ENCODE measurements around the gene EIF4EBP3.

EIF4EBP3 gene

DNA sequence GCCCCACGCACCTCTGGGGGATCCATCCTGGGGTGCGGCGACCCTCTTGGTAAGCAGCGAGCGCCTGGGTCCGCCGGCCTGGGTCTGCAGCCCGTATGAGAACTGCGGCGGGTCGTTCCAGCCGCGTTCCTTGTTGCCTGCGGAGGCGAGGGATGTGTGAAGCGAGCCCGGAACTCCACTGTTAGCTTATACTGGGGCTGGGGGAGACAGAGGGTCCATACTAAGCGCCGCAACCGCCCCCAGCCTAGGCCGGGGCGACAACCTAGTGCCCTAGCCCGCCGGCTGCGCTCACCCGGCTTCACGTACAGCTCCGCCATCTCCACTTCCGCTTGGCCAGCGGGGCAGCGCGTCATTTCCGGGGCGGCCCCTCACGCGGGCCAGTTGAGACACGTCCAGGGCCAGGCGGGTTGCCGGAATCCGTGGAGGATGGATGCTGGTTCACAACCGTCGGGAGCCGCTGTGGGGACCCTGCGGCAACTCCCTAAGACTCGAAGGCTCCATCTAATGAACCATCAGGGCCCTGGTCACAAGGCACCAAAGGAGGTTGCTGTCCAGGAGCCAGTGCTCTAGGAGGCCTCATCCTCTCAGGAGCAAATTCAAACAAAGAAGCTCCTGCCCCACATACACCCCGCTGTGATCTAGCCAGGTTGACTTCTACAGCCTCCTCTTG, 9.8 kb downstream of the EIF4EBP3 start, which contains the start of gene SRA1:
SRA1 (minus strand) TSS at position 338 of the 670 bp plus-strand sequence; CDS start at position 317, 21 bp downstream.
- peak; percentile 76 for DNase-seq

DNA sequence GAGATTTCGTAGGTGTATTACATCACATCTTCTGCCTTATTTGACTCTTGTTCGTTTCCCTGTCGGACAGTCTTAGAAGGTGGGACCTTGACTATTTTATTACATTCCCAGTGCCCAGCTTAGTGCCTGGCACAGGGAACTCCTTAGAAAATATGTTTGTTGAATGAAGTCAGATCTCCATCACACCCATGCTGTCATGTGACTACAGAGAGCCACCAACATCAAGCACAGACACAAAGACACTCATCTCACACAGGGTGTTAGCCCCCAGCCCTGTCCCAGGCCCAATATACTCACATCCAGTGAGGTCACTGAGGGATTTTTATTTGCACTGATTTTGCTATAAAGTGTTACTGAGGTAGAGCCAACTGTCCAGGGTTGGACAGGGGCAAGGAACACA, 10.5 kb downstream of the EIF4EBP3 start:
- DNase-seq = no peak

DNA sequence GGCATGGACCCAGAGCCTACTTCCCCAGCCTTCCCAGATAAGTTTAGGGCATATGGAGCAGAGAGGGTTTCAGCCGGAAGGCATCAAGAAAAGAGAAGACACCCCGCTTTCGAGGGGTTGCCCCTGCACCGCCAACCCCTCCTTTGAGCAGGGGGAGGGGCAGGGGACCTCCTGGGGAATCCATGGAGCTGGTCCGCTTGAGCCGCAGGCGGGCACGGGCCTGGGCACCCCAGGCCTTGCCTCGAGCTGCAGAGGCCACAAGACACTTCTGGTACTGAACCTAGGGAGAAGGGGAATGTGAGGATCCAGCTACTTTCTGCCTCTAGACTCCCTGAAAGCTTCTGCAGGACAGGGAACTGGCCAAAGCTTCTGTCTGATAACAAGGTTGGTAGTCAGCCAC, 11.1 kb downstream of the EIF4EBP3 start:
- no peak for DNase-seq

DNA sequence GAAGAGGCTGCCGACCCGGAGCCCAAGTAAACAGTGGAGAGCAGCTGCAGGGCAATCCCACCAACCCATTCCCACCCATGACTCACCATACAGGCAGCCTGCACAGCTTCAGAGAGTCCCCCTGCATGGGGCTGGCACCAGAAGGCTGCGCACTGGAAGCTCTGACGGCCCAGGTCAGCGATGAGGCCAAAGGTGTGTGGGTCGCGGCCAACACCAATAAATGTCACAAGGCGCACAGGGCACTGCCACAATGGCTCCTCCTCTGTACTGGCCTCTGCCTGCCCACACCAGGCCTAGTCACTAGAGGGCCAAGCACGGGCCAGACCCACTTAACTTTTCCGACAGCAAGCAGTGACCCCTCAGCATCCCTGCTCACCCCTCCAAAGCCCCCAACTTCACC, 12.8 kb downstream of the EIF4EBP3 start:
- DNase-seq = no peak

DNA sequence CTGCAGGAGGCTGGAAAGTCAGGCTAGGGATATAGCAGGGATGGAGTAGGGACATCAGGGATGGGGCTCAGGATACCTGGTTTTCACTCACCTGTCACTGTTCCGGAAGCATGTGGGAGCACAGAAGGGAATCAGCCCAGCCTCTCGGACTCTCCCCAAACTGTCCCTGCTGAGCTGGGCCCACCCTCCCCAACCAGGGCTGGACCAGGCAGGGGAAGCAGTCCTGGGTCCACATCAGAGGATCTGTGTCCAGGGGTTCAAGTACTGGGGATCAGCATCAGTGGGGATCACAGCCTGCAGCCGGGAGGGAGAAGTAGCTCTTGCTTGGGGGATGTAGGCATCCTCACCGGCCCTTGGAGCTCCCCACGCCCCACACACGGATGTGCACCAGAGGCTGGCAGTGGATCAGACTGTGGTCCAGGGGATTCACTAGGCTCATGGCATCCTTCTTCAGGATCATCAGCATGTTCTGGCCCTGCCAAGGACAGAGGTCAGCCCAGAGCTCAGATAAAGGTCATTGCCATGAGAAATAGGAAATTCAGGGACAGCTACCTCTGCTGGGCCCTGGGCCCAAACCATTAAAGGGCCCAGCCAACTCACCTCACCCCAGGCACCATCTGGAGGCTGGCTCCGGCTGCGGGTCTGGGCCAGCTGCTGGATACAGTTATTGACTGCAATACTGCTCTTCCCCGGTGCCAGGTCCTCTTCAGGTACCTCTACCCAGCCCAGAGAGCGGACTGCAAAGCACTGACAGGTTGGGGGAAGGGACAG, 14.5 kb downstream of the EIF4EBP3 start:
- no peak for DNase-seq

DNA sequence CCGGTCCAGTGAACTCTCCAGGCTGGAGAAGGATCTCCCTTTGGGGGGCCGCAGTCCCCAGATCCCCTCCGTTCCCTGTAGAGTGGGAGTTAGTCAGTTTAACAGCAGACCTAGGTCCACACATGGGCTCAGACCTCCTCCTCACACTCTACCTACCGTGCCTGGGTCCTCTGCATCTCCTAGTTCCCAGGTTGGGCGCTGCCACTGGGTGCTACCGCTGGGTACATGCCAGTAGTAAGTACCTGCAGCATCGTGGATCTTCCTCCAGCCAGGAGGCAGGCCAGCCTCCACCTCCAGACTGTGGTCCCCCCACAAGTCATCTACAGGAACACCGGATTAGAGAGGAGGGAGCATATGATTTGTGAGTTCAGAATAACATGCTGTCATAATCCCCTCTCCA, 16.1 kb downstream of the EIF4EBP3 start:
- no peak for DNase-seq

DNA sequence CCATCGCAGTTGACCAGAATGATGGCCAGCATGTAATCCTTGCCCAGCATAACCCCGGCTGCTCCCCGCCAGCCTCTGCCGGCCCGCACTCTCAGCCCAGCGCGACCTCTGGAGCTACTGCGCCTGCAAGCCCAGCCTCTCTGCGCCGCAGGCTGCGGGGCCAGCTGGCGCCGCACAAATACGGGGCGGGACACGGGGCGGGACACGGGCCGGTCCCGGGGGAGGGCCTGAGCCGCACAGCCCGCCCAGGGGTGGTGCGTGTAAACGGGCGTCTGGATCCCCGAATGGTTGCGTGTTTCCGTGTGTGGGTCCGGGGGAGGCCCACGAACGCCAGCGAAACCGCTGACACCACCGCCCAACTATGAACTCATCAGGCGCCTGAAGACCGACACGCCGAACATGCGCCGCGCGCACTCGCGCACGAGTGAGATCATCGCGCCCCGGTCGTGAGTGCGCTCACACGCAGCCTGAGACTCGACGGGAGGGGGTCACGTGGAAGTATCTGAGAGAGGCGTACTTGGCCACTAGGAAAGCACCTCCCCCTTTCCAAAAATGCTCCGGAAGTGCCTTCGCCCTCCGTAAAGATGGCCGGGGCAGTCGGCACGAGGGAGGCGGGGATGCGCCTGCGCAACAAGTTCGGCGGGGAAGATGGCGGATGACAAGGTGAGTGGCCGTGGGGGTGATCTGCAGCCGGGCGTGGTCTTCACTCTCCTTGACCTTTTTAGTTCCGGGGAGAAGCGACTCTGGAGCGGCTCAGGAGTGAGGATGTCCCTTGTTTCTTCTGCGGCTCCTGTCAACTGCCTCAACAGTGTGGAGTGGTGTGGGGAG, 16.9 kb downstream of the EIF4EBP3 start, which contains the start of the genes APBB3 and SLC35A4:
APBB3 (minus strand) TSS at position 403 of the 828 bp plus-strand sequence; CDS start at position 50, 353 bp downstream.
SLC35A4 (plus strand) TSS at position 633 of the 828 bp plus-strand sequence. CDS start 2,342 bp downstream, outside the sequence.
- DNase-seq = peak; percentile 93

DNA sequence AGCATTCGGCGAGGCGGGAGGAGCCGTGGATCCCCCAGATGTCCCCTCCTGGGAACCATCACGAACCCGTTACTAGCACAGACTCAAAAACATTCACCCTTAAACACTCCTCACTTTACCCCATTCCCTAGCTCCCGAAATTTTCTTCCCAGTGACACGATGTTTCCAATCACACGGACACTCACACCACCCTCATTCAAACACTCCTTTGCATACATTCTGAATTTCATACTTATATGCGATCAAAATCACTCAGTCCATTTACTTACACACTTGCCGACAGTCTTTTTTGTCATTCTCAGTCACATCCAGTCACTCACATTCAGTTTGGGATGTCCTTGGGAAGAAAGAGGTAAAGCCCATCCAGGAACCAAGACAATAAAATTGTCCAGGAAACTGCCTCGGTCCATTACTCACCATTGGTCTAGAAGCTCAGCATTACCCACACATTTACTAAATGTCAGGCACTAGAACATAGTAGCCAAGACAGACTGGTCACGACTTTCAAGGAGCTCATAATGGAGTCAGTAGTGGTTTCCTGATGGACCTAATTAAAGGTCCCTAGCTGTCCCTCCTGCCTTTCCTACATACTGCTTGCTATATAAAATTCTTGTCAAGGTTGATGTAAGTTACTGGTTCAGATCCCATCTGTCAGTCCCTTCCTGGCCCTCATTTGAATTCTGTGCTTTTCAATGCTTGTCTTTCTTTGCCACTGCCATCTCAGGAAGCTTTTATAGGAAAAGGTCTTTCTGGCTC, 17.7 kb downstream of the EIF4EBP3 start:
- DNase-seq = no peak

DNA sequence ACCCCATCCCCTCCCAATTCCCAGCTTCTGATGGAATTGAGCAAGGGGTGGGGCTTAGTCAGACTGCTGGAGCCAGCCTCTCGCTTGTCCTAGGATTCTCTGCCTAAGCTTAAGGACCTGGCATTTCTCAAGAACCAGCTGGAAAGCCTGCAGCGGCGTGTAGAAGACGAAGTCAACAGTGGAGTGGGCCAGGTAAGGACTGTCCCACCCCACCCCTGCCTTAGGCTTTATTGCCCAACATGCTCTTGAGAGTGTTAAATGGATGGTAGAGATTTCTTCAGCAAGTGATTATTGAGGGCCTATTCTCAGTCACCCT, 18.3 kb downstream of the EIF4EBP3 start:
- no peak for DNase-seq

DNA sequence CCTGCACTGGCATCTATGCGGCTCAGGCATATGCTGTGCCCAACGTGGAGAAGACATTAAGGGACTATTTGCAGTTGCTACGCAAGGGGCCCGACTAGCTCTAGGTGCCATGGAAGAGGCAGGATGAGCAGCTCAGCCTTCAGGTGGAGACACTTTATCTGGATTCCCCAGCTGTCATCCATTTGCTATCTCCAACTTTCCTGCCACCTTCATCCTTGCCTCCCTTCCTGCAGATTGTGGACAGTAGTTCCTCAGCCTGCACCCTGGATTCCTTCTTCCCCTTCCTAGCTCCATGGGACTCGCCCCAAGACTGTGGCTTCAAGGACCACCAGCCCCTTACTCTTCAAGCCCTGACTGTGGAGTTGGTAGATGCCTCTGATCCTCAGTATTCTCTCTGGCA, 19.2 kb downstream of the EIF4EBP3 start:
- no peak for DNase-seq

DNA sequence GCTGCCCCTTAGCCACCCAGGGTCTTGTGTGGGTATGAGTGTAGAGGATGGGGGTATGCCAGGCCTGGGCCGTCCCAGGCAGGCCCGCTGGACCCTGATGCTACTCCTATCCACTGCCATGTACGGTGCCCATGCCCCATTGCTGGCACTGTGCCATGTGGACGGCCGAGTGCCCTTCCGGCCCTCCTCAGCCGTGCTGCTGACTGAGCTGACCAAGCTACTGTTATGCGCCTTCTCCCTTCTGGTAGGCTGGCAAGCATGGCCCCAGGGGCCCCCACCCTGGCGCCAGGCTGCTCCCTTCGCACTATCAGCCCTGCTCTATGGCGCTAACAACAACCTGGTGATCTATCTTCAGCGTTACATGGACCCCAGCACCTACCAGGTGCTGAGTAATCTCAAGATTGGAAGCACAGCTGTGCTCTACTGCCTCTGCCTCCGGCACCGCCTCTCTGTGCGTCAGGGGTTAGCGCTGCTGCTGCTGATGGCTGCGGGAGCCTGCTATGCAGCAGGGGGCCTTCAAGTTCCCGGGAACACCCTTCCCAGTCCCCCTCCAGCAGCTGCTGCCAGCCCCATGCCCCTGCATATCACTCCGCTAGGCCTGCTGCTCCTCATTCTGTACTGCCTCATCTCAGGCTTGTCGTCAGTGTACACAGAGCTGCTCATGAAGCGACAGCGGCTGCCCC, 19.8 kb downstream of the EIF4EBP3 start:
- DNase-seq = no peak

DNA sequence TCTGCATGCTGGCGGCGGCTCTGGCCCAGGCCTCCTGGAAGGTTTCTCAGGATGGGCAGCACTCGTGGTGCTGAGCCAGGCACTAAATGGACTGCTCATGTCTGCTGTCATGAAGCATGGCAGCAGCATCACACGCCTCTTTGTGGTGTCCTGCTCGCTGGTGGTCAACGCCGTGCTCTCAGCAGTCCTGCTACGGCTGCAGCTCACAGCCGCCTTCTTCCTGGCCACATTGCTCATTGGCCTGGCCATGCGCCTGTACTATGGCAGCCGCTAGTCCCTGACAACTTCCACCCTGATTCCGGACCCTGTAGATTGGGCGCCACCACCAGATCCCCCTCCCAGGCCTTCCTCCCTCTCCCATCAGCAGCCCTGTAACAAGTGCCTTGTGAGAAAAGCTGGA, 20.4 kb downstream of the EIF4EBP3 start:
- DNase-seq = no peak

DNA sequence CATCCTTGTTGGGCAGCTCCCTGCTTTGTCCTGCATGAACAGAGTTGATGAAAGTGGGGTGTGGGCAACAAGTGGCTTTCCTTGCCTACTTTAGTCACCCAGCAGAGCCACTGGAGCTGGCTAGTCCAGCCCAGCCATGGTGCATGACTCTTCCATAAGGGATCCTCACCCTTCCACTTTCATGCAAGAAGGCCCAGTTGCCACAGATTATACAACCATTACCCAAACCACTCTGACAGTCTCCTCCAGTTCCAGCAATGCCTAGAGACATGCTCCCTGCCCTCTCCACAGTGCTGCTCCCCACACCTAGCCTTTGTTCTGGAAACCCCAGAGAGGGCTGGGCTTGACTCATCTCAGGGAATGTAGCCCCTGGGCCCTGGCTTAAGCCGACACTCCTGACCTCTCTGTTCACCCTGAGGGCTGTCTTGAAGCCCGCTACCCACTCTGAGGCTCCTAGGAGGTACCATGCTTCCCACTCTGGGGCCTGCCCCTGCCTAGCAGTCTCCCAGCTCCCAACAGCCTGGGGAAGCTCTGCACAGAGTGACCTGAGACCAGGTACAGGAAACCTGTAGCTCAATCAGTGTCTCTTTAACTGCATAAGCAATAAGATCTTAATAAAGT, 21.1 kb downstream of the EIF4EBP3 start:
- DNase-seq = no peak

DNA sequence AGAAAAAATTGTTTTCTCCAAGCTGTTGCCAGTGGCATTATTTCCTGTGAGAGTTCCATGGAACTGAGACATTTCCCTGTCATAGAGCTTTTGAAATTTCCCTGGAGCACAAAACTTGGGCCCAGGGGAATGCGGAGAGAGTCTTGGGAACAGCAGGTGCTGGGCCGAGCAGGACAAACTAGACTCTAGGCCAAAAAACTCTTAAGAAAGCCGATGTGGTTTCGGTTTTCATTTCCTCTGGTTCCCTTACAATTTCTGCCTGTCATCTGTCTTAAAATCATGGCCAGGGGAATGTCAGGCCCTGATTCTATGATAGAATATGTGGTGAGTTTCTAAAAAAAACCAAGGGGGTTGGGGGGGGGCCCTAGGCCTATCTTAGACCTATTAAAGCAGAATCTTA, 21.7 kb downstream of the EIF4EBP3 start:
- DNase-seq = no peak

DNA sequence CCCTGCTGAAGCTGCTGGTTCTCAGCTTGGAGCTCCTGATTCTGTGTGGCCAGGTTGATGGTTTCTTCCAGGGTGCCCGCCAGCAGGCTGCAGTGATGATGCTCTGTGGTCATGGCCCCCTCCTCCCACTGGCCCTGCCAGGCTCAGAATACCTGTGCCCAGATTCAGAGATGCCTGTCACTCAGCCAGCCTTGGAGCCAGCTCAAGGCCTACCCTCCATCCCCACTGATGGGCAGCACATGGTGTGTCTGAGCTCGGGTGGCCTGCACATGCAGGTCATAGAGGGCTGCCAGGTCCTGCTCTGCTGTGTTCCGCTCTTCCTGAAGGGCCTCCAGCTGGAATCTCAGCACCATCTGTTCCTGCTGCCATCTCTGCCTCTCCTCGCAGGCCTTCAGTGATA, 22.6 kb downstream of the EIF4EBP3 start:
- DNase-seq = no peak

DNA sequence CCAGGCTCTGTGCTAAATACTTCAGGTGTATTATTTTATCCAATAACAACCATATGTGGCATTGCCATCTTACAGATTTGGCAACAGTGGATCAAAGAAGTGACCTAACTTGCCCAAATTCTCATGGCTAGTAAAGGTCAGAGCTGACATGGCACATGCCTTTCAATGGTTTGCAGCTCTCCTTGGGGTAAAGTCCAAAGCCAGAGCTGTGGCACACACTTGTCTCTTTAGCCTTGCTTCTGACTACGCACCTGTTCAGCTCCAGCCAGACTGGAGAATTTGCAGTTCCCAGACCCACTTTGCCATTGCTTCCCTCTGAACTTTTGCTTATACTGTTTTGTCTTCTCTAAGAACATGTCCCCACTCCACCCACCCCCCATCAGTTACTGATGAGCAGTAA, 23.0 kb downstream of the EIF4EBP3 start:
- no peak for DNase-seq

DNA sequence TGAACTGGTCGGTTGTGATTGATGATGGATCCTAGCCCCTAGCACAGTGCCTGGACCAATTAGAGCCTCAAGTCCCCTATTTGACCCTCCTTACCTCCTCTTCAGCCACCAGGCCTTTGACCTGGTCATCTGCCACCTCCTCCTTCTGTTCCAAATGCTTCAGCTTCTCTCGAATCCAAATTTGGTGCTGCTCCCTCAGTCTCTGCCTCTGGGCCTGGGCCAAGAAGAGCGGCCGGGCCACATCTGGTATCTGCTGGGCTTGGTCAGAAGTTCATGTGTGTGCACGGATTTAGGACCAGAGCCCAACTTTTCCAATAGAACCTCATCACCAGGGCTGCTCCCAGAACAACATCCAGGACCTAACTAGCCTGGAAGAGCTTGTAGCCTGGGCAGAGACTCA, 23.6 kb downstream of the EIF4EBP3 start:
- DNase-seq = no peak

DNA sequence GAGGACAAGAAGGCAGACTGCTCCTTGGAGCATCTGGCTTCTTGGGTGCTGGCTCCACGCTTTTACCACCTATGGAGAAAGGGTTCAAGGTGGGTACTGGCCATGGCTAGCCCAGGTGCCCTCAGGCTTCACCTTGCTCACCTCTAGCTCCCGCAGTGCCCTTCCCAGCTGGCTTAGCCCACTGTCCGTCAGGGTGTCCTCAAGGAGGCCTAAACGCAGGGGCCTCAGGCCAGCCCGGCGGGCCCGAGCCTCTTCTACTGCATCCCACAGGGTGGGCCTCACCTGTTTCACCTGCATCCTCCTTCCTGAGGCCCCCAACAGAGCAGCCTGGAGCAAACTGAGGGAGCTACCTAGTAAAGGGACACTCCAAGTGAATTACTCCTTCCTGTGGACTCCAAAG, 26.2 kb downstream of the EIF4EBP3 start:
- no peak for DNase-seq

DNA sequence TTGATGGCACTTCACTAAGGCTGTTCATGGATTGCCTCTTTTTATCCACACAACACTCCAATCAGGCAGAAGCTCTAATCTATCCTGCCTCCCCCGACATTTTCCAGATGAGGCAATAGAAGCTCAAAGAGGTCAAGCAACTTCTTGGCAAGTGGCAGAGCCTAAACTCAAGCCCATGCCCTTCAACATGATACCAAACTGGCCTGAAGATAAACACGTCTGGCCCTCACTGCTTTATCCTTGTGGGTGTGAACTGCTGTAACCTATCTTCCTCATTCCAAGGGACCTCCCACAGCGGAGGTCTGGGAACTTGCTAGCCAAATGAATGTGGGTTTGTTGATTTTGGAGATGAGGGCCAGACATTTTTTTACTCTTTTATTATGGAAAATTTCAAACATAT, 26.7 kb downstream of the EIF4EBP3 start:
- DNase-seq = no peak

DNA sequence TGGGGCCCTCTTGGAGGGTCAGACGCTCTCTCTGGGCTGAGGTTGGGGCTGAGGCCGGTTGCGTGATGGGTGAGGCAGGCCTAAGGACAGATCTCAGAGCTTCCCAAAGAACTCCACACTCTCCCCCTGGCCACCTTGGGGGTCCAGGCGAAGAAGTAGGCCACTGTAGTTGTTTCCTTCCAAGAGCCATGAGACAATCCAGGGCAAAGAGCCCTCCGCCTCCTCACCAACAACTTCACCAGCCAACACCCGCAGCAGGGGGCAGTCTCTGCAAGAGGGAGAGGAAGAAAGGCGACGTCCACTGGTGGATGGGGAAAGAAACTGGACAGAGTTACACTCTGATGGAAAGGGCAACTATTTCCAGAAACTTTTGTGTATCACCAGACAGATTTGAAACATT, 27.8 kb downstream of the EIF4EBP3 start:
- peak; percentile 12 for DNase-seq

DNA sequence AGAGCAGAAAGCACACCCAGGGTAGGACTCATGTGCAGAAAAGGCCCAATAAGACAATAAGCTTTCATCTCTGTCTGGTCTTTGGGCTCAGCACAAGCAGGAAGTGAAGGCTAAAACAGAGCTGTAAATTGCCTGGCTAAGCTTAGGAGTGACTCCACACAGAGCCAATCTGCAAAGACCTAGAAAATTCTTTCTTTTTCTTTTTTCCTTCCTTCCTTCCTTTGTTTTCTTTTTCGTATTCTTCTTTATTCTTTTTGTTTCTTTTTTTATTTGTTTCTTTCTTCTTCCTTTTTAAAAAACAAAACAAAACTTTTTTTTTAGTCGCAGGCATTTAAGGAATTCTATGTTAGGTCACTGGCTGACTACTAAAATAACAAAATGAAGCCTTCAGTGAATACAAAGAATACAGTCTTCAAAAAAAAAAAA, 29.3 kb downstream of the EIF4EBP3 start:
- DNase-seq = no peak

Measured in NCI-H526 treated with DMSO at 0.1 percent for 48 hours (cell line).